Measurements from ENCODE around the gene ERC1. TPM values are rescaled to one million over a fixed set of nuclear protein-coding genes. Genes with fewer than 3 reads are reported as not detected.
"Not testable (repeated sequence)": the region's sequence is repeated elsewhere in the genome, so short reads cannot be mapped to it uniquely, and the experiment has no call there.

The ERC1 gene
- total RNA-seq, 1 donor from 2014 or later = 42.6 TPM

GRCh38 chr12:1347294-1347693, 356.3 kb downstream of the ERC1 start:
- no peak overlapping the region for H3K27ac Mint-ChIP-seq
- no peaks in the 10 kb centered on the region for H3K27me3 Mint-ChIP-seq (ENCODE audit: low read depth)
- DNase-seq (ENCODE audit: low spot score) = no peak
- H3K4me1 Mint-ChIP-seq (ENCODE audit: low read depth) = peaks cover 2% of the 10 kb centered on the region
- intact Hi-C loops (cut with micrococcal nuclease) = no loop called here
- no peaks in the 10 kb centered on the region for H3K9me3 Mint-ChIP-seq
- H3K4me3 Mint-ChIP-seq (ENCODE audit: low read depth) = no peak overlapping the region
- H3K36me3 Mint-ChIP-seq (ENCODE audit: low read depth) = no peaks in the 10 kb centered on the region

GRCh38 chr12:1348606-1349005, 357.6 kb downstream of the ERC1 start:
- Mint-ChIP-seq H3K27me3 (ENCODE audit: low read depth) (no peaks in the 10 kb centered on the region), H3K4me1 (ENCODE audit: low read depth) (peaks cover 2% of the 10 kb centered on the region), H3K27ac (no peak overlapping the region), H3K9me3 (no peaks in the 10 kb centered on the region), H3K4me3 (ENCODE audit: low read depth) (no peak overlapping the region), H3K36me3 (ENCODE audit: low read depth) (no peaks in the 10 kb centered on the region)
- no peak for DNase-seq (ENCODE audit: low spot score)
- intact Hi-C loops (cut with micrococcal nuclease) = no loop called here

- no peaks in the 10 kb centered on the region for H3K27me3 Mint-ChIP-seq (ENCODE audit: low read depth)
Observed at GRCh38 chr12:1350055-1350933, 359.3 kb downstream of the ERC1 start.

DNA sequence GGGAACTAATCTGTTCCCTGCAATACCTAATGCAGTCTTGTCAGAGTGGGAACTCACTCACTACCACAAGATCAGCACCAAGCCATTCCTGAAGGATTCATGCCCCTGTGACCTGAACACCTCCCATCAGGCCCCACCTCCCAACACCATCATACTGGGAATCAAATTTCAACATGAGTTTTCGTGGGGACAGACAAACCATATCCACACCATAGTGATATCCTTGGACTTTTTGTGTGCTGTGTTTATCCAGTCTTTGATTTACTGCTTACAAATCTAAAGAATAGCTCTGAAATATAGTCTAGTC, 359.9 kb downstream of the ERC1 start:
- intact Hi-C loops (cut with micrococcal nuclease) = no loop called here
- H3K9me3 Mint-ChIP-seq = no peaks in the 10 kb centered on the region
- H3K36me3 Mint-ChIP-seq (ENCODE audit: low read depth) = no peaks in the 10 kb centered on the region
- no peaks in the 10 kb centered on the region for H3K27me3 Mint-ChIP-seq (ENCODE audit: low read depth)
- no peaks in the 10 kb centered on the region for H3K4me1 Mint-ChIP-seq (ENCODE audit: low read depth)
- no peak for DNase-seq (ENCODE audit: low spot score)
- no peak overlapping the region for H3K4me3 Mint-ChIP-seq (ENCODE audit: low read depth)
- H3K27ac Mint-ChIP-seq = no peak overlapping the region

More at GRCh38 chr12:1350055-1350933, 359.3 kb downstream of the ERC1 start:
- H3K27ac Mint-ChIP-seq = no peak overlapping the region
- no peaks in the 10 kb centered on the region for H3K4me1 Mint-ChIP-seq (ENCODE audit: low read depth)
- DNase-seq (ENCODE audit: low spot score) = no peak
- no peak overlapping the region for H3K4me3 Mint-ChIP-seq (ENCODE audit: low read depth)
- no peaks in the 10 kb centered on the region for H3K36me3 Mint-ChIP-seq (ENCODE audit: low read depth)
- intact Hi-C loops (cut with micrococcal nuclease) = no loop called here
- no peaks in the 10 kb centered on the region for H3K9me3 Mint-ChIP-seq

- intact Hi-C loops (cut with micrococcal nuclease) = no loop called here
- Mint-ChIP-seq H3K27ac (no peak overlapping the region), H3K9me3 (no peaks in the 10 kb centered on the region), H3K4me3 (ENCODE audit: low read depth) (no peak overlapping the region), H3K4me1 (ENCODE audit: low read depth) (no peaks in the 10 kb centered on the region), H3K36me3 (ENCODE audit: low read depth) (no peaks in the 10 kb centered on the region), H3K27me3 (ENCODE audit: low read depth) (no peaks in the 10 kb centered on the region)
- no peak for DNase-seq (ENCODE audit: low spot score)
Observed at GRCh38 chr12:1351926-1352325, 360.9 kb downstream of the ERC1 start.

DNA sequence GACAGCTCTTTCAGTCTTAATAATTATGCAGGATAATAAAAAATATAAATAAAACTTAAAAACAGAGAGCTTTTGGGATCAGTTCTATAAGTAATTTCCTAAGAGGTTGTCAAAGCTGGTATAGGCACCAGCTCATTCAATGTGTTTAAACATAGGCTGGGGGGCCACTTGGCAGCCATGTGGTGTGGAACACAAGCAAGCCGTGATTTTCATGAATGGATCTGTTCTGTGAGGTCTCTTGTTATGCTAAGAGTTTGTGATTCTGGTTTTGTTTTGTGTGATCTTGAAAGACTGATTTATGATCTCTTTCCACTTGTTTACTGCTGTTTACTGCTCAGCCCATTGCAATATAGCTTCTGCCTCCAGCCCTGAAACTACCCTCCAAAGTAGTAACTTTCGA, 362.4 kb downstream of the ERC1 start:
- intact Hi-C loops (cut with micrococcal nuclease) = no loop called here
- H3K9me3 Mint-ChIP-seq = no peaks in the 10 kb centered on the region
- H3K4me1 Mint-ChIP-seq (ENCODE audit: low read depth) = no peaks in the 10 kb centered on the region
- no peaks in the 10 kb centered on the region for H3K36me3 Mint-ChIP-seq (ENCODE audit: low read depth)
- no peak for DNase-seq (ENCODE audit: low spot score)
- H3K4me3 Mint-ChIP-seq (ENCODE audit: low read depth) = no peak overlapping the region
- H3K27ac Mint-ChIP-seq = no peak overlapping the region
- no peaks in the 10 kb centered on the region for H3K27me3 Mint-ChIP-seq (ENCODE audit: low read depth)

GRCh38 chr12:1355396-1355795, 364.4 kb downstream of the ERC1 start:
- no peak overlapping the region for H3K4me3 Mint-ChIP-seq (ENCODE audit: low read depth)
- DNase-seq (ENCODE audit: low spot score) = no peak
- no peaks in the 10 kb centered on the region for H3K36me3 Mint-ChIP-seq (ENCODE audit: low read depth)
- no peak overlapping the region for H3K27ac Mint-ChIP-seq
- H3K4me1 Mint-ChIP-seq (ENCODE audit: low read depth) = no peaks in the 10 kb centered on the region
- intact Hi-C loops (cut with micrococcal nuclease) = no loop called here
- no peaks in the 10 kb centered on the region for H3K27me3 Mint-ChIP-seq (ENCODE audit: low read depth)
- H3K9me3 Mint-ChIP-seq = no peaks in the 10 kb centered on the region

DNA sequence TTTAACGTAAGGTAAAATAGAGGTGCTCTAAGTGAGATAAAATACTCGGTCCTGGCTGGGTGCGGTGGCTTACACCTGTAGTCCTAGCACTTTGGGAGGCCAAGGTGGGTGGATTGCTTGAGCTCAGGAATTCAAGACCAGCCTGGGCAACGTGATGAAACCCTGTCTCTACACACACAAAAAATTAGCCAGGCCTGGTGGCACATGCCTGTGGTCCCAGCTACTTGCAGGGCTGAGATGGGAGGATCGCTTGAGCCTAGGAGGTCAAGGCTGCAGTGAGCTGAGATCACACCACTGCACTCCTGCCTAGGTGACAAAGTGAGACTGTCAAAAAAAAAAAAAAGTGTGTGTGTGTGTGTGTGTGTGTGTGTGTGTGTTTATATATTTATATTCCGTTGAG, 364.8 kb downstream of the ERC1 start:
- H3K36me3 Mint-ChIP-seq (ENCODE audit: low read depth); H3K9me3 Mint-ChIP-seq; H3K4me3 Mint-ChIP-seq (ENCODE audit: low read depth); H3K4me1 Mint-ChIP-seq (ENCODE audit: low read depth); intact Hi-C loops (cut with micrococcal nuclease); H3K27me3 Mint-ChIP-seq (ENCODE audit: low read depth); DNase-seq (ENCODE audit: low spot score); H3K27ac Mint-ChIP-seq: not testable (repeated sequence)

DNA sequence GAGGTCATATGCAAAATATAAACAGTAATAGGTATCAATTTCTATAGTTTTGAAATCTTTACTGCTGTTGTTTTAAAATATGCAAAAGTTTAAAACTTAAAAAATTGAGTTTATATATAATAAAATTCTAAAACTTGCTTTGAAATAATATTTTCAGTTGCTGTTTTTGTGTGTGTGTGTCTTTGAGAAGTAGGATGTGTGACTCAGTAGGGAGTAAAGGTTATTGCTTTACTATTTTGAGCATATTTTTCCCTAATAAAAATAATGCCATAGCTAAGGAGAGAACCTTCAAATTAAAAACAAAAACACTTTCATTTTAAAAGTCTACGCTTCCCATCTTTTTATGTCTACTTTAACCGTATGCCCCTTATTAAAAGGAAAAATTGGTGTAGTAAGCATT, 365.3 kb downstream of the ERC1 start:
- DNase-seq (ENCODE audit: low spot score) = no peak
- Mint-ChIP-seq H3K27ac (no peak overlapping the region), H3K36me3 (ENCODE audit: low read depth) (no peaks in the 10 kb centered on the region), H3K4me3 (ENCODE audit: low read depth) (no peak overlapping the region), H3K27me3 (ENCODE audit: low read depth) (no peaks in the 10 kb centered on the region), H3K4me1 (ENCODE audit: low read depth) (no peaks in the 10 kb centered on the region), H3K9me3 (no peaks in the 10 kb centered on the region)
- intact Hi-C loops (cut with micrococcal nuclease) = no loop called here

DNA sequence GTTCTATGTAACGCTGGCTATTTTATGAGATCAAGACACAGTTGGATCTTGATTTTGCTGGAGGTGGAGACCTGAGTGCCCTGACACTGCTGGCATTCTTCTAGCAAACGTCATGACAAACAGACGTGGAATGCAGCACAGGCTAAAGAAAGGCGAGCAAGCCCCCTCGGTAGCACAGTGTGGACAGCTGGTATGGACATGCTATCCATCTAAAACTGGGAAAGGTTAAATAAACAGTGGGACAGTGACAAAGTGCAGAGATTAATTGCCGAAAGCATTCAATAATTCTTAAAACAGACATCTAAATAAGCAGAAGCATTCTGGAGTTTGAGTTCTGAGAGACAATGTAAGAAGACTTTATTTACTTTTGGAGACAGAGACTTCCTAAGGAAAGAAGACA, 366.1 kb downstream of the ERC1 start:
- Mint-ChIP-seq H3K36me3 (ENCODE audit: low read depth) (no peaks in the 10 kb centered on the region), H3K27ac (no peak overlapping the region), H3K4me1 (ENCODE audit: low read depth) (no peaks in the 10 kb centered on the region), H3K27me3 (ENCODE audit: low read depth) (no peaks in the 10 kb centered on the region), H3K9me3 (no peaks in the 10 kb centered on the region), H3K4me3 (ENCODE audit: low read depth) (no peak overlapping the region)
- no peak for DNase-seq (ENCODE audit: low spot score)
- intact Hi-C loops (cut with micrococcal nuclease) = no loop called here

DNA sequence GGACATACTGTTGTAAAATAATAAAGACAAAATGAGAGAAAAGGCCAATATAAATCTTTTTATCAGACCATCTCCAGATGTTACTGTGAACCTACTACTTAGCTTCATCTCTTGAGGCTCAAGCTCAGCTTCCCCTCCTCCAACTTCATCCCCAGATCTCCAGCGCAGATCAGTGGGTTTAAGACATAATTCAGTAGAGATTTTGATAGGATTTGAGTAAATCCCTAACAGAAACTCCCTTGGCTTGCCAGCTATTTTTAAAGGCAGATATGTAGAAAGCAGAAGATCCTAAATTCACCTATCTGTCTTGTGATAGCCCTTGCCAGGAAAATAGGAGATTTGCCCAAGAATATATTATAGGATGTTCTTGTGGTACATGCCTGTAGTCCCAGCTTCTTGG, 366.7 kb downstream of the ERC1 start:
- H3K36me3 Mint-ChIP-seq (ENCODE audit: low read depth) = no peaks in the 10 kb centered on the region
- no peak overlapping the region for H3K4me3 Mint-ChIP-seq (ENCODE audit: low read depth)
- no peaks in the 10 kb centered on the region for H3K4me1 Mint-ChIP-seq (ENCODE audit: low read depth)

GRCh38 chr12:1360441-1361210, 369.6 kb downstream of the ERC1 start:
- H3K27me3 Mint-ChIP-seq (ENCODE audit: low read depth) = no peaks in the 10 kb centered on the region
- no peak overlapping the region for H3K27ac Mint-ChIP-seq
- peaks cover 2% of the 10 kb centered on the region for H3K4me1 Mint-ChIP-seq (ENCODE audit: low read depth)
- H3K4me3 Mint-ChIP-seq (ENCODE audit: low read depth) = no peak overlapping the region
- DNase-seq (ENCODE audit: low spot score) = no peak
- peaks cover 5% of the 10 kb centered on the region for H3K9me3 Mint-ChIP-seq
- H3K36me3 Mint-ChIP-seq (ENCODE audit: low read depth) = no peaks in the 10 kb centered on the region
- intact Hi-C loops (cut with micrococcal nuclease) = no loop called here

More for the DNA sequence above, 366.7 kb downstream of the ERC1 start:
- Mint-ChIP-seq H3K9me3 (no peaks in the 10 kb centered on the region), H3K27me3 (ENCODE audit: low read depth) (no peaks in the 10 kb centered on the region), H3K27ac (no peak overlapping the region)
- intact Hi-C loops (cut with micrococcal nuclease) = no loop called here
- DNase-seq (ENCODE audit: low spot score) = no peak

DNA sequence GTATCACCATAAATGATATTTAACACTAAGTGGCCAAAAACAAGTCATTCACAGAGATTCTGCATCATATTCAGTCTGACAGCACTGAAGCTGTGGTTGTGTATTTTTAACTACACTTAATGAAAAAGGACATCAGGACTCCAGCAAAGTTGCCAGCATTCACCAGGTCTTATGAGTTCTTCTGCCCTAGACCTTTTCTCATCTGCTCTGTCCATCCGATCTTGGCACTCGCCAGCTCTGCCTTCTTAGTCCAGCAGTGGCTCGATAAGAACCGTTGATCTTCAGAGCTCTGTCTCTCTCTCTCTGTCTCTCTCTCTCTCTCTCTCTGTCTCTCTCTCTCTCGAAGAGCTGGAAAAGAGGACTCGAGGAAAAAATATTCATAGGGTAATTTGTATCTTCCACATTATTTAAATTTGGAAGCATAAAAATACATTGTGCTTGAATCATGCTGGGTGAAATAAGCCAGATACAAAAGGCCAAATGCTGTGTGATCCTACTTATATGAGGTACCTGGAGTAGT, 371.2 kb downstream of the ERC1 start:
- Mint-ChIP-seq H3K4me1 (ENCODE audit: low read depth) (peaks cover 2% of the 10 kb centered on the region), H3K27me3 (ENCODE audit: low read depth) (no peaks in the 10 kb centered on the region), H3K36me3 (ENCODE audit: low read depth) (no peaks in the 10 kb centered on the region), H3K4me3 (ENCODE audit: low read depth) (no peak overlapping the region), H3K9me3 (peaks cover 7% of the 10 kb centered on the region), H3K27ac (no peak overlapping the region)
- no peak for DNase-seq (ENCODE audit: low spot score)
- intact Hi-C loops (cut with micrococcal nuclease) = no loop called here
